OCI-LY3 (cell line): ENCODE measurements around the gene COMMD3.

Experiments used
- CTCF ChIP-seq: fragments of 200-600, 300-600 bp; sonication (generic); IDR thresholded peaks from 2 replicates; pipeline ENCODE4 v1.5.1; 2014; ENCODE audit warnings: antibody characterized with exemption, low read length, low read depth
- EZH2phosphoT487 ChIP-seq: fragments of 200-600 bp; shearing (Covaris generic); IDR thresholded peaks from 2 replicates; pipeline ENCODE4 v1.6.1; 2018; ENCODE audit warnings: antibody characterized with exemption, mixed run types, low read depth

DNA sequence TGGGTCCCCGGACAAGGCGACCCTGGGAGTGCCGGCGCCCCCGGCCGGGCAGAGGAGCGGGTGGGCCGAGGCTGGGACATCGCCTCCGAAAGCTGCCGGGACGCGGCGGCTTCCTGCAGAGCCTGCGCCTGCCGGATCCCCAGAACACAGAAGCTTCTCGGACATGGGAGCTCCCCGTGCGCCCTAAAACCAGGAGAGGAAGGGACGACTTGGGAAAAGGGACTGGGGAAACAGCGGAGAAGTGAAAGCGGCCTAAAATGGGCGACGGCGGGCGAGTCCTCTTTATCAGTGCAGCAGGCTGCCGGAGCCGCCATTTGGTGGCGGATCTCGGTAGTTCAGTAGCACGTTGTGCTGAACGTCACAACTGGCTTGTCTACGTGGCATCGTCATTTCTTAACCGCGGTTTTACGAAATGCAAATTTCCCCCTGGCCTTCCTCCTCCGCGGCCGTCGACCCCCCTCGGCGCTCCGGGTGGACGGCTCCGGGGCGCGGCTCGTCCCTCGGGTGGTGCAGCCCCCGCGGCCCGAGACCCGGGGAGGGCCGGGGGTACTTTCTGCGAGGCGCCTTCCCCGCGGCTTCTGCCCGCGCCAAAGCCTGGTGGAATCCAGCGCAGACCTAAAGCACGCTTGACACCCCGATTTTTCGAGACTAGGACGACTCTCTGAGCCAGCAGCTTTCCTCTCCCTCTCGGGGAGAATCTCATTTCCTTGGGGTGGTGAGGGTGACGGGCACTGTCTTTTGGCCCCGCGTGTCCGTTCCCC lies 19.2 kb downstream of the COMMD3 start:
- no peak for TF ChIP-seq CTCF
- no peak for TF ChIP-seq EZH2phosphoT487
